NCI-H69 (cell line): ENCODE data around the gene TRMT2A.

ENCODE experiments used
- DNase-seq: peaks from one replicate; lab custom pipeline; 2025; lab: John Stamatoyannopoulos, UW

TRMT2A gene

GRCh38 chr22:20132686-20133246, 15.7 kb upstream of the TRMT2A start:
- DNase-seq: no peak

- peak; percentile 48 for DNase-seq
Observed at GRCh38 chr22:20131859-20132685, 15.0 kb upstream of the TRMT2A start.

DNA sequence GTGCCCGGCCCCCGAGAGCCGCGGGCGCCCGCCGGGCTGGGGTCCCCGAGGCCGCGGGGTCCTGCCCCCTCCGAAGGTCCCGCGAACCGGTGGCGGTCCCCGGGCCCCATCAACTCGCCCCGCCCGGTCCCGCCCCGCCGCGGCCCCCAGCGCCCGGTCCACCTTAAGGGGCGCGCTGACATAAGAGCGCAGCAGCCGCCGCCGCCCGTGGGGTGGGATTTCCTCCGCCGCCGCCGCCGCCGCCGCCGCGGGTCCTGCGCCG, 14.5 kb upstream of the TRMT2A start, which contains the start of gene ZDHHC8:
TSS of gene ZDHHC8 (plus strand) at position 208 of the 262 bp plus-strand sequence. CDS start 144 bp downstream, outside the sequence.
- DNase-seq: peak; percentile 48

GRCh38 chr22:20130731-20131596, 13.9 kb upstream of the TRMT2A start:
- peak; percentile 84 for DNase-seq

DNA sequence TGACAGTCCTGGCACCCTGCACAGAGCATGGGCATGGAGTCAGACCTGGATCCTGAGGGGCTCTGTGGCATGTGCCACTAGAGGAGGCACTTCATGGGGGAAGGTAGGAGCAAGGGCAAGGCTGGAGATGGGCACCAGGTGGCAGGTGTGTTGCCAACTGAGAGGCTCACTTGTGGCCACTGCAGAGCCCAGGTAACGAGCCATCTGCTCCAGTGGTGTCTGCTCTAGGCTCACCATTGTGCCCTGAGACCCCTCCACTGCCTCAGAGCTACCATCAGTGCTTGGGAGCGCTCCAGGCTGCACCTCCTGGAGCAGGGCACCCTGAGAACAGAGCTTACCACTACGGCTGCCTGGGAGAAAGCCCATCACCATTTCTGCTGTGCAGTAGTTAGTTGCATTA, 13.3 kb upstream of the TRMT2A start:
- DNase-seq: peak; percentile 86

DNA sequence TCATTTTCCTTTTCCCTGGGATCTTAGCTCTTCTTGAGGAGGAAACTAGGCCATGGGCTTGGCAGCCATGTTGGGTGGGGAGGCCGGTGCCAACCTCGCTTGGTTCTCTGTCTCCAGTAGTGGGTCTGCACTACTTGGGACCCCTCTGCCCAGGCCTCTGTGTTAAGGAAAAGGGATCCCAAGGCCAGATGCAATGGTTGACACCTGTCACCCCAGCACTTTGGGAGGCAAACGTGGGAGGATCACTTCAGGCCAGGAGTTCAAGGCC, 12.7 kb upstream of the TRMT2A start:
- no peak for DNase-seq

GRCh38 chr22:20128902-20129746, 12.1 kb upstream of the TRMT2A start:
- DNase-seq: peak; percentile 68

DNA sequence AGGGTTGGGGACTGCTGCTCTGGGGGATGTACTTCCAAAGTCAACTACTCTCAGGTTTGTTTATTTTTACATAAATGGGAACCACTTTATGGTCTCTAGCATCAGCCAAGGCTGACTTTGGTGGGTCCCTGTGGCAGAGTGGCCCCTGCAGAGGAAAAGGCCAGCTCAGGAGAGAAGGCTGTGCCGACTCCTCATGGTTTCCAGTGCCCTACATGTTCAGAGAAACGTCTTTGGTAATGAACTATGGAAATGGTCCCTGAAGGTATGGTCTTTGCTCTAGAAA, 11.5 kb upstream of the TRMT2A start:
- no peak for DNase-seq

- DNase-seq: no peak
Observed at GRCh38 chr22:20127869-20128618, 11.0 kb upstream of the TRMT2A start.

- no peak for DNase-seq
Observed at GRCh38 chr22:20127318-20127868, 10.4 kb upstream of the TRMT2A start.

DNA sequence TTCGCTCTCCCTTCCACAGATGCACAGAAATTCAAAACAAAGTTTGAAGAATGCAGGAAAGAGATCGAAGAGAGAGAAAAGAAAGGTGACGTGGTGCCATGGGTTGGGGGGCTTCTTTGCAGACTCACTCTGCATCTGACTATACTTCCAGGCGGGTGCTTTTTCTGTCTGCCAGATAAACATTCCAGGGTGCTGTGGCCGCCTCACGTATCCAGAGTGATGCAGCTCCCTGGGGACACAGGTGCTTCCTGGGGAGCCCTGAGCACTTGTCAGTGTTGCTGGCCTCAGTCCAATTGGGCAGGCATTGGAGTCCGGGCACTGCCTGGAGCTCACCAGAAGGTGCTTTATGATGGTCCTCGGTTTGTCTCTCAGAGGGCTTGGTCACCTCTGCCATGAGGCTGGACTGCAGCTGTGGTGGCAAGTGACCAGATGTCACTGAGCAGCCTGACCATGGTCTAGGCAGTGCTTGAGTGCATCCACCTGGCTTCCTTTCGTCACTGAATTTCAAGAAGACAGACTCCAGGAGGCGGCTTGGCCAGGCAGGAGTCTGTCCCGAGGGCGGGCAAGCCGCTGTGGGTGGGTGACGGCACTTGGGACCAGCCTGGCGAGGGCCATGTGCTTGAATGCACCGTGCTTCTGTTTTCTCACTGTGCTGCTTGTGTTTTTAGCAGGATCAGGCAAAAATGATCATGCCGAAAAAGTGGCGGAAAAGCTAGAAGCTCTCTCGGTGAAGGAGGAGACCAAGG, 9.4 kb upstream of the TRMT2A start:
- DNase-seq: no peak

- no peak for DNase-seq
Observed at GRCh38 chr22:20125201-20126174, 8.5 kb upstream of the TRMT2A start.

DNA sequence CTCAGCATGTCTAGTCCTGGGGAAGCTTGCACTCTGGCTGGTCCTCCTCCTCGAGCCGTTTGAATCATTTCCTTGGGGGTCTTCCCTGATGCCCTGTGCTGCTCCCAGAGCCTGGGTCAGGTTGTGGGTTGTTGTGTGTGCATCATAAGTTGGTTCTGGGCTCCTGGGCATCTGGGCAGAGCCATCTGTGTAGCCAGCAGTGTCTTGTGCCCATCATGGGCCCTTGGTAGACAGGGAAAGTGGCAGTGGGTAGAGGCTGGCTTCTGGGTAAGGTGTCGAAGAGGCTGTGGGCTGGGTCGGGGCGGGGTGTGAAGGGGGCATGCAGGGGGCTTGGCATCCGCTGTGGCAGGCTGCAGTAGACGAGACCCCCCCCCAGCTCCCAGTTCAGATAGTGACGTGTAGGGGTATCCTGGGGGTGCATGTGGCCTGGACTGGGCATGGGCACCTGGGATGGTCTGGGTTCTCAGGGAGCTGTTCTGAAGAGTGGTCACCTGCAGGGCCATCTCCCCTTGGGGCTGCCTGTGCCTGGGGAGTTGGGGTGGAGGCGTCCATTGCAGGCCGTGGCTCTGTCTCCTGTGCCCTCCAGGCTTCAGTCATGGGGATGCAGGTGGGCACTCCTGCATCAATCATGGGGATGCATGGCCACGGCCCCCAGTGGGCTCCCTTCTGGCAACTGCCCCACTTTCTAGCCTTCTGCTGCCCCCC, 7.2 kb upstream of the TRMT2A start:
- DNase-seq: no peak

- no peak for DNase-seq
Observed at GRCh38 chr22:20123366-20124082, 6.5 kb upstream of the TRMT2A start.

- DNase-seq: no peak
Observed at GRCh38 chr22:20121856-20122415, 4.9 kb upstream of the TRMT2A start.

DNA sequence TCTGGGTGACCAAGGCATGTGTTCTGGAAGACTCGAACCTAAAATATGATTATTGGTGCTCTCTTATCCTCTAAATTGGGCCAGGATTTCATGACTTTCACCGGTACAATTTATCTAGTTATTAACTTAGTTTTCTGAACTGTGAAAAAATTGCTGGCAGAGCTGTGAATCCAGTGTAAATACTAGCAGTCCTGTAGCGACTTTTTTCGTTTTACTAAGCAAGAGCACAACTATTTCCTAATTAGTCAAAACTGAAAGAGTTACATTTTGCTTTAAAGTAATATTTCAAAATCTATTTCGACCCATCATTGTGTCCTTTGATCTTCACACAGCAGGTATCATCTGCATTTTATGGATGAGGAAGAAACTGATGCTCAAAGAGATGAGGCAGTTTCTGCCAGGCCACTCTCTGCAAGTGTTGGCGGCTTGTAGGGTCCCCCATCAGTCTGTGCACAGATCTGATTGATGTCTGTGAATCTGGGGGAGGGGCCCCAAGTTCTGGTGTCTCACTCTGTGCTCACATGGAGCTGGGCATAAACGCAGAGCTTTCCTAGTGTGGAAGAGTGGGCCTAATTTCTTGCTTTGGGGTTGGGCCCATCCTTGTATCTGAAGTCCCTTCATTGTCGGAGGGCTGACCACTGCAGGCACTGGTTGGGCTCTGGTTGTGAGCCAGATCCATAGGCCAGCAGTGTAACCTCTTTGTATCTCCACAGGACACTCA, 1.4 kb upstream of the TRMT2A start:
- DNase-seq: no peak

DNA sequence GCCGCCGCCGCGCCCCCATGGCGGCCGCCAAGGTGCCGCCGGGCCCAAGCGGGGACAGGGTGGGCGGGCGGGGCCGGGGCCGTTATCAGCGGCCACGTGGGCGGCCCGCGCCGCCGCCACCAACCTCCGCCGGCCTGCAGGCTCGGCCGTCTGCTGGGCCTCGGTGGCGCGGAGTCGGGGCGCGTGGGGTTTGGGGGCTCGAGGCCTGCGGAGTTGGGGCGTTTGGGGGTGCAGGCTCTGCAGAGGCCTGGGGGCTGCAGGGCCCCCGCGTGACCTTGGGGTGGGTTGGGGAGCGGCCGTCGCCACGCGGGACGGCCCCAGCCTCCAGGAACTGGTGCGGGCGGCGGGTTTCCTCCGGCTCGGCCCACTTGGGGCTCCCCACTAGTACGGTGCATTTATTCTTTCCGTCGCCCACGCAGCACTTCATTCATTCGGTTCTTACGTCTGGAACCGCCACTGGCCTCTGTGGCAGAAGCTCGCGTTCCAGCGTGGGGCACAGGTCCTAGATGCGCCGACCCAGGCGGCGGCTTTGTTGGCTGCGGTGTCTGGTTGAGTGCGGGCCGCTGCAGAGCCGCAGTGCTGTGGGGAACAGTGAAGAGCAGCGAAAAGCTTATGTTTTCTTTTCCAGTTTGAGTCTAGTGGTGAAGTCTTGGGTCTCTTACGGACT, 740 bp upstream of the TRMT2A start:
- peak; percentile 60 for DNase-seq
